ENCODE measurements around the gene ANHX. TPM values are rescaled to one million over a fixed set of nuclear protein-coding genes. Genes with fewer than 3 reads are reported as not detected.
A peak's percentile ranks its signal among the peaks of the same experiment; 100 is the strongest.

ANHX gene
- total and polyA plus RNA-seq, 12 donors, result not detected

GRCh38 chr12:133251732-133252131 lies 16.1 kb upstream of the ANHX start:
- Histone ChIP-seq H3K27ac (no peak overlapping the region), H3K27me3 (no peaks in the 10 kb centered on the region), H3K4me1 (replicated peaks in 1 of 2) (no peaks in the 10 kb centered on the region), H3K9me3 (replicated peaks in 1 of 3) (no peaks in the 10 kb centered on the region), H3K36me3 (replicated peaks in 1 of 2) (no peaks in the 10 kb centered on the region), H3K4me3 (no peak overlapping the region)
- TF ChIP-seq POLR2A (IDR thresholded peaks at IDR 0.05) (no peak), CTCF (IDR thresholded peaks at IDR 0.05) (no peak)
- WGBS, 4 donors, result 54 to 60% (median 60%) methylated on average over 6 of the region's 6 CpGs
- intact Hi-C loops (cut with DNase I), result no loop called here
- DNase-seq, result no peak

GRCh38 chr12:133236556-133236955 lies 879 bp upstream of the ANHX start:
- H3K9me3 ChIP-seq (replicated peaks in 1 of 3), result no peaks in the 10 kb centered on the region
- no peaks in the 10 kb centered on the region for H3K27me3 ChIP-seq
- no peaks in the 10 kb centered on the region for H3K36me3 ChIP-seq (replicated peaks in 1 of 2)
- H3K4me1 ChIP-seq (replicated peaks in 1 of 2), result no peaks in the 10 kb centered on the region
- H3K27ac ChIP-seq, result no peak overlapping the region
- TF ChIP-seq POLR2A (IDR thresholded peaks at IDR 0.05), result no peak
- no peak for TF ChIP-seq CTCF (IDR thresholded peaks at IDR 0.05)
- WGBS, 4 donors, result 81 to 88% (median 84%) methylated on average over 11 to 12 of the region's 12 CpGs
- intact Hi-C loops (cut with DNase I), result no loop called here
- DNase-seq, result no peak
- H3K4me3 ChIP-seq, result no peak overlapping the region

GRCh38 chr12:133236144-133236543 lies 467 bp upstream of the ANHX start:
- Histone ChIP-seq H3K4me3 (no peak overlapping the region), H3K4me1 (replicated peaks in 1 of 2) (no peaks in the 10 kb centered on the region), H3K9me3 (replicated peaks in 1 of 3) (no peaks in the 10 kb centered on the region), H3K27ac (no peak overlapping the region), H3K27me3 (no peaks in the 10 kb centered on the region), H3K36me3 (replicated peaks in 1 of 2) (no peaks in the 10 kb centered on the region)
- WGBS, 4 donors, result 33 to 49% (median 48%) methylated on average over 20 to 44 of the region's 44 CpGs; no CpG with 5 or more reads in 1 of the 4 donors
- intact Hi-C loops (cut with DNase I), result no loop called here
- DNase-seq, result peak in 1 of 7 donors; percentile 15
- TF ChIP-seq CTCF (IDR thresholded peaks at IDR 0.05), result no peak
- no peak for TF ChIP-seq POLR2A (IDR thresholded peaks at IDR 0.05)

GRCh38 chr12:133234971-133235370 lies 706 bp downstream of the ANHX start:
- TF ChIP-seq CTCF (IDR thresholded peaks at IDR 0.05) (no peak), POLR2A (IDR thresholded peaks at IDR 0.05) (no peak)
- Histone ChIP-seq H3K4me3 (no peak overlapping the region), H3K4me1 (replicated peaks in 1 of 2) (no peaks in the 10 kb centered on the region), H3K36me3 (replicated peaks in 1 of 2) (no peaks in the 10 kb centered on the region), H3K27me3 (no peaks in the 10 kb centered on the region), H3K27ac (no peak overlapping the region), H3K9me3 (replicated peaks in 1 of 3) (no peaks in the 10 kb centered on the region)
- 46 to 82% (median 54%) methylated on average over 13 to 20 of the region's 20 CpGs for WGBS, 4 donors
- no peak for DNase-seq
- intact Hi-C loops (cut with DNase I), result no loop called here

All from adrenal gland (tissue), 12 donors.